NAMALWA (cell line): ENCODE measurements around the gene FAM240A.
"Not testable (repeated sequence)": the region's sequence is repeated elsewhere in the genome, so short reads cannot be mapped to it uniquely, and the experiment has no call there.

Experiments
- DNase-seq: peaks from one replicate; pipeline ENCODE4 v3.0.0-alpha.2; 2015; ENCODE audit warnings: low spot score

The FAM240A gene

DNA sequence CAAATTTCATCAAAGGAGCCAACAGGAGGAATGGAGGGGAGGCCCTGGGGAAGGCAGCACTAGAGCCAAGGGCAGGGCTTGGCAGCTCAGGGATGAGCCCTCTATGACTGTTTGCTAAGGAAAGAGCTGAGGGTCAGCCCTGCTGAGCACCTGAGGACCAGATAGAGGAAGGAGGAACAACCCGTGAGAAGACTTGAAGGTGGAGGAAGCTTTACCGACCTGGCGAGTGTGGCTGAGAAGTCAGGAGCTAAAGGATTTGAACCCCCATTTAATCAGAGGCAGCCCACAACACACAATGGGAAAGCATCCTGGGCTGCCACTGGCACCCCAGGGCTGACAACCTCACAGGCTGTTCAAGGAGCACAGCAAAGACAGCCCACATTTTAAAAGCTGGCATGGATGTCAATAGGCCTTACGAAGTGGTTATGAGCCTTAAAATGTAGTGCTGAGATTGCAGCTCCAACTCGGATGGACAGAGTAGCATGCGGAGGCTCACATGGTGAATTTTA lies 25.5 kb upstream of the FAM240A start:
- DNase-seq = no peak

- DNase-seq = not testable (repeated sequence)
These were observed 25.1 kb upstream of the FAM240A start for GRCh38 chr3:46587268-46587667.

- DNase-seq = no peak
These were observed 19.0 kb upstream of the FAM240A start for GRCh38 chr3:46593274-46593862.

DNA sequence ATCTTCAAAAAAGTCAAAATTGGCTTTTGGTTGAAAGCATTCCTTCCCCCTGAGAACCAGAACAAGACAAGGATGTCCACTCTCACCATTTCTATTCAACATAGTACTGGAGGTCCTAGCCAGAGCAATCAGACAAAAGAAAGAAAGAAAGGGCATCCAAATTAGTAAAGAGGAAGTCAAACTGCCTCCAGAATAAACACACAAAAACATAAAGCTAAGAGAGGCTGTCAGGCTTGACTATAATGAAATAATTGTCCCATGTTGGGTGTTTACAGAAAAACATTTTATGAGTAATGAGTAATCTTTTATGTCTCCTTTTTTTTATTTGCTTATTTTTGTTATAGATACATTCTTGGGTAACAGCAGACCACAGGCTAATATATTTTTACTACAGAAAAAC lies 18.3 kb upstream of the FAM240A start:
- no peak for DNase-seq

DNA sequence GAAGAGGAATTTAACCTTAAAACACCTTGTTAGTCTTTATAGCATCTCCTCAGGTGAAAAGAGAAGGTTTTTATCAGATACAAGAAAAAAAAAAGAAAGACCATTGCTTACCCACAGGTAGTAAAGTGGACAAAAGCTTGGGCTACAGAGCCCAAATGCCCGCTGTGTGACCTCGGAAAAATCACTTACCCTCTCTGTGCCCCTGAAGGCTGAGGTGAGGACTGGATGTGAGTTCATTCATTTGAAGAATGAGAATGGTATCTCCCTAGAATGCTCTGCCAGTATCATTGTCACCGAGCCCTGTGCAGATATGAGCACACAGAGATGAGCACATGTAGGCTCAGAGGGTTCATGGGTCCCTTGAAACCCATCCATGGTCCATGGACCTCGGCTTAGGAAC lies 17.6 kb upstream of the FAM240A start:
- DNase-seq = no peak

GRCh38 chr3:46595819-46596314 lies 16.5 kb upstream of the FAM240A start:
- DNase-seq = no peak

GRCh38 chr3:46599590-46599989 lies 12.7 kb upstream of the FAM240A start:
- DNase-seq = no peak

DNA sequence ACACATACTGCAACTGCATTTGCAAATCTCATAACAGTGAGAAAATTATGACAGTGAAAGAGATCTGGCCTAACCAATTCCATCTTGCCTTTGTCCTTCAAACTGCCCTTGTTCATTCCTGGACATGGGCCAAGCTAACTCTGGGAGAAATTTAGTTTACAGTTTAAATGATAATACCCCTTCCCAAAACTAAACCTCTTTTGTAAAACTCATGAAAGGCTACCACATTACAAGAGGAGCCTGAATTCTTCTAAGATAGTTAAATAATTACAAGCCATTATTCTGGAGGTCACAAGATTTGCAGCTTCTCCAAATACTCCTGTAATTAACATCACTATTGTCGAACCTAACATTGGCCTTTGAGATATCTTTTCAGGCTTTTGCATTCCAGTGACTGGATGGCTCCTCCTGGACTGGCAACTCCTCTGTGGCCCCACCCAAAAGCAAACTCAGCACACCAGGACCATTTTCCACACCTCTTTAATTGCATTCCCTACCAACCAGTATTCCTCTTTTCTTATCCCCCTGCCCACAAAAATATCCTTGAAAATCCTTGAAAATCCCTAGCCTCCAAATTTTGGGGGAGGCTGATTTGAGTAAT lies 8.8 kb upstream of the FAM240A start:
- DNase-seq = no peak

GRCh38 chr3:46604127-46604526 lies 8.2 kb upstream of the FAM240A start:
- no peak for DNase-seq

GRCh38 chr3:46607603-46608028 lies 4.7 kb upstream of the FAM240A start:
- DNase-seq = no peak

- no peak for DNase-seq
These were observed 3.1 kb upstream of the FAM240A start for GRCh38 chr3:46609212-46609721.

DNA sequence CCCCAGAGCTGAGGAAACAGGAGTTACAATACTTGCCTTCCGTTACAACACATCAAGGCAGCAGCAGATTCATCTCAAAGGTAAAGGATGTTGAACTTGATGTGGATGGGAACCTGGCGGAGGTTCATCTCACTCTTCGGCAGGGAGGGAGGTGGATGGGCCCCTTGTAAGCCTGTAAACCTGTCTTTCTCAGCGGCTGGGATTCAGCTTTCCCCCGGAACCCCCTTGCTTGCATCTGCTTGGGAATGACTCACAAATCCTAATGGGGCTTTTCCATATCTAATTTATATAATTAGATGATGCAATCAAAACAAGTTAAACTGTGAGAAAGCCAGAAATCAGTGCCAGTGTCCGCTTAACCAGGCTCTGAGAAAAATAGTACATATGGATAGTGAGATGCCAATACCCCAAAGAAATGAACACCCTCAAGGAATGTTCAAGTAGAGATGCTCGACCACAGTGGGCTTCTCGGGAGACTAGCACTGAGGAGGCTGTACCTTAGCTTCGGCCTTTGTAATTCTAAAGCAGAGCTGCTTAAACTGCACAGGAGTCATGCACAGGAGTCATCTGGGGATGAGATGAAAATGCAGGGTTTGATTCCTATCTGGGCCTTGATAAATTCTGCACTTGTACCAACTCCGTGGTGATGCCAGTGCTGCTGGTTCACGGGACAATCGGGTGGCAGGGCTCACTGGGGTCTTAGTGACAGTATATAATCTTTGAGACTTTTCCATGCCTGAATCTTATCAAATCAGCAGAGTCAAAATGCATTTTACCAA lies 2.2 kb upstream of the FAM240A start:
- DNase-seq = no peak

GRCh38 chr3:46613313-46614005 lies 1.1 kb downstream of the FAM240A start:
- DNase-seq = no peak

DNA sequence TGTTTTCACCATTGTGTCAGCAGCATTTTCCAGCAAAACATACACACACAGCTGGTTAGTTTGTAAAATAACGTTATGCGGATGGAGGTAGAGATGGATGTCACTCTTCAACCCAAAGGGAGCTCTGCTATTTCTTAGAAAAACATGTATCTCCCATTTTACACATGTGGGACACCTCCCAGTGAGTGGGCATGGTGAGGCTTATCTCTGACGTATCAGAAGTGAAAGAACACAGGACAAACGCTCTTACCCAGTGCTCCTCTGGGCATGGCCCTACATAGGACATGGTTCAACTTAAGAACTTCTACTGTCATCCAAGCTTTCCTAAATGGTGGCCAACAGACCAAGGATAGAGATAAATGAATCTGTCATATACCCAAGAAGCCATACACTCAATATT lies 2.1 kb downstream of the FAM240A start:
- no peak for DNase-seq

DNA sequence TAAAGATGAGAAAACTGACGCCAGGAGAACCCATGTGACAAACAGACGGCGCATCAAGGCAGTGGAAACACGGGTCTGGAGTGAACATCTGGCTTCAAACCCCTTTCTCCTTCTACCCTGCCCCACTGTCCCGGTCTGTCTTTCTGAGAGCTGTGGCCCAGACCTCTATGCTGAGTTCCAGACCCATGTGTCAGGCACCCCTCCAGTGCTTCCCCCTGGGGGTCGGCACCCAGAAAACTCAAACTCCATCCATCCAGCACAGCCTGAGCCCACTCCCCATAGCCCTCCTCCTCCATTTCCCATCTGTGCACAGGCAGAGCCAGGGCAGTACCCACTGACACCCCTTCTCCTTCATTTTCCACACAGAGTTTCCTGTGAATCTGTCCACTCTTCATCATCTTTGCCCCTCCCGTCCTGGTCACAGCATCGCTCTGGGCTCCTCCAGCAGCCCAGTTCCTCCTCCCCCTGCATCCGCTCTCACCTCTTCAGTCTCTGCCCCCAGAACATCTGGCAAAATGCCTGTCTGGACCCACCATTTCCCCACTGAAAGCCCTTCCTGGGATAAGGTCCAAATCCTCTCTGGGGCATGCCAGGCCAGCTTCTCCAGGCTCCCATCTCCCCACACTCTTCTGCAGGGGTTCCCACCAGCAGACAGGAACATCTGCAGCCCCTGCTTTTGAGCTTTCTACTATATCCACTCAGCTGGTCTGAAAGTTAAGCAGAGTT lies 2.9 kb downstream of the FAM240A start:
- no peak for DNase-seq

GRCh38 chr3:46615976-46616375 lies 3.7 kb downstream of the FAM240A start:
- no peak for DNase-seq

DNA sequence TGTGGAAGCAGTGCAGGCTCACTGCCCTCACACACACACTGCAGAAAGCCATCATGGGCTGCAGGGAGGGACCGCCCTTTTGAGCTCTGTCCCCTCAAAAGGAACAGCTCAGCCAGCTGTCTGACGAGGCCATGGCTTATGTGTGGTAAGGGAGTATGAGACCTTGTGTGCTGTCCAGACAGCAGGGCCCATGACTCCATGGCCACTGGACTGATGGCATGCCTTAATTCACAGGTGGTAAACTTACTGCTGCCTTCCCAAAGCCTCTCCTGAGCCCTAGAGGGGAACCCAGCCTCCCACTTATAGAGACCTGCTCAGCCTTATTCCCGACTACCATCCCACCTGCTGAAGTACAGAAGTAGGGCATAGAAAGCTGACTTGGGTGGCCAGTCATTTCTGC lies 5.6 kb downstream of the FAM240A start:
- DNase-seq = no peak

- no peak for DNase-seq
These were observed 7.8 kb downstream of the FAM240A start for GRCh38 chr3:46619845-46620778.

DNA sequence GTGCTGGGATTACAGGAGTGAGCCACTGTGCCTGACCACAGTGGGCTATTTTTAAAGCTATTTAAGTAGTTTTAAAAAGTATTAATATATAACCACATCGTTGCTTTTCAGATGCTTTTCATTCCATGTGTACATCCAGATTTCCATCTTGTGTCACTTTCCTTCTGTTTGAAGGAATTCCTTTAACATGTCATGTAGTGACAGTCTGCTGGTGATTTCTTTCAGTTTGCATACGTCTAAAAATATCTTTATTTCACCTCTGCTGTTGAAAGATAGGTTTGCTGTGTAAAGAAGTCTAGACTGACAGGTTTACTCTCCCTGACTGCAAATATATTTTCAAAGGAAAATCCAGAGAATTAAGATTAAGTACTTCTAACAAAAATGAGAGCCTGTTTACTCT lies 12.2 kb downstream of the FAM240A start:
- no peak for DNase-seq

DNA sequence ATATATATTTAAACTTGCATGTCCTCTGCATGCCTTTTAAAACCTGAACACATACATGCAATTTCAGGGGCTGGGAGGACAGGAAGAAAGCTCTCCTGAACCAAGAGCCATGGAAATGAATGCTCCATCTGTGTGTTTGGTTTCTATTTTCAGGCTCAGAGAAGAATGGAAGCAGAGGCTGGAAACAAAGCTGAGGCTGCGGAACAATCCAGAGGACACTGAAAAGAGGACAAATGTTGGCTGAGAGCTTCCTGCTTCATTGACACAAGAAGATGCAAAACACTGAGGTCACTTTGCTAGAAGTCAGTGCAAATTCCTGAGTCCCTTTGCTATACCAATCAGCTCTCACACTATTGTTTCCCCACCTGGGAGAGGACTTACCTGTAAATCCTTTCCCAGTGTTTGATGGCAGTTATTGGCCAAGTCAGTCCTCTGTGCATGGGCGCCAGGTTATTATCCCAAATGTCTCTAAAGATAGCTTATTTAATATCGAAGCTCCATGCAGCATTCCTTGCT lies 12.7 kb downstream of the FAM240A start:
- DNase-seq = no peak
